HG03095 (cell line): ENCODE data around the gene CBL.

ENCODE experiments used
- ATAC-seq: cut with Tn5 transposase; IDR thresholded peaks from one replicate; pipeline ENCODE4 v1.9.1; 2021; ENCODE audit warnings: moderate library complexity; ENCODE audit not compliant: unreplicated experiment

CBL gene

DNA sequence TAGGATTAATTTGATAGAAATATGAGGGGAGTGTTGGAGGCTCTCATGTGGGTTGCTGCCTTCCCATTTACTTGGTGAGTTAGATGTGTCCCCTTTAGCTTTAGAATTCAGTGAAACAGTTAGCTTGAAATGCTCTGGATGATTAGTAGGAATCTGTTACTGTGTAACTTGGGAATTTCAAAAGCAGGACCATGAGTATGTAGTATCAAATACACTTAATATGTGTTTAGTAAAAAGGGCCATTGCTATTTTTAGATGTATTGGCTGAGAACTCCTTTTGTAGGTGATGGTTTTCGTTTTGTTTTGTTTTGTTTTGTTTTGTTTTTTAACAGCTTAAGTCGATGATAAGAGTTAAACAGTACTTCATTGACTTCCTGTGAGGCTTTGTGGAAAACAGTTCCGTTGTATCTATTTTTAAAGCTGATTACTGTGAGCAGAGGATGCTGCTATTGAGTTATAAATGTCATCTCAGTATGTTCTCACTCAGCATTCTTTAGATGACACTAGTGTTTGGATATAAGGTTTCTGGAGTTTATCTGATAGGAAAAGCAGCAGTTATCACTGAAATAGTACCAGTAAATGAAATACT is 57.3 kb downstream of the CBL start:
- no peak for ATAC-seq

GRCh38 chr11:119266063-119266462 is 59.9 kb downstream of the CBL start:
- ATAC-seq, result no peak

DNA sequence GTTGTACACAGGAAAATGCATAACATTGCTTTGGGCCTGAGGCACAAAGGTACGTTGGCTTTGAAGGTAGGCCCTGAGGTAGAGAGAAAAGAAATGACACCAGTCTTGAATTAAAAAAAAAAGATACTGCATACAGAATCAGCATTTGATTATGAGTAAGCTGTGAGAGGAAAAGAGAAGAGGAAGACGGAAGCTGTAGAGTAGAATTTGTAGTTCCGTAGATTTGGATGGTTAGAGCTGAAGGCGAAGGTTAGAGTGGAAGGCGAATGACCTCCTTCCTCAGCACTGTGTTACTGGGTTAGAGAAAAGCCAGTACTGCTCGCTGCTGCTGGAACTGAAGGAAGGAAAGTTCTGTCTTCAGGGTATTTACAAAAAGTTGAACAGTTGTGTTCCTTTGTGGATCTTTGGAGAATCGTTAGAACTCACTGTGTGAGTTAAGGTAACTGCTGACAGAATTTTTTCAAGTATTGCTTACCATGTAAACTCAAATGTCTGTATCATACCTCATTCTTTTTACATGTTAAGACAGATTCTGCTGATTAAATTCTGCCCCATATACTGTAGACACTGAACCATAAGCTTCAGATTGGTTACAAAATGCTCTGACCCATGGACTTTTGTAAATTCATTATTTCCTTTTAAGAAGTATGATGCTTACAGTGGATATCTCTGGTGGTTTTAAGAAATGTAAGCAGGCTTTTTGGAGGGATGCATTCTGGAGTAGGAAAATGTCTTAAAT is 60.5 kb downstream of the CBL start:
- ATAC-seq, result no peak

DNA sequence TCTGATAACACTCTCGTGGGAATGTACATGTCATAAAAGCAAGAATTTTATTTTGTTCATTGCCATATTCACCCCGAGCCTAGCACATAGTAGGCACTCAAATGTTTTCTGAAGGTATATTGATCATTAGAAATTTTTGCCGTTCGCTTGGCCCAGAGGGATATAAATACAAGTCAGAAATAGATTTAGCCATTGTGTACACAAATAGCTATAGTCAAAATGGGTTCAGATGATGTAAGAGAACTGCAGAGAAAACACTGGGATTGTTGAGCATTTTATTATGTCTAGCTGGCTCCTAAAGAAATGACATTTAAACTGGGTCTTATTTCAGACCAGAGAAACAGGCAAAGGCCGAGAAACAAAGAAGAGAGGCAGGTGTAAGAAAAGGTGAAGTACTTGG is 61.5 kb downstream of the CBL start:
- ATAC-seq, result no peak

DNA sequence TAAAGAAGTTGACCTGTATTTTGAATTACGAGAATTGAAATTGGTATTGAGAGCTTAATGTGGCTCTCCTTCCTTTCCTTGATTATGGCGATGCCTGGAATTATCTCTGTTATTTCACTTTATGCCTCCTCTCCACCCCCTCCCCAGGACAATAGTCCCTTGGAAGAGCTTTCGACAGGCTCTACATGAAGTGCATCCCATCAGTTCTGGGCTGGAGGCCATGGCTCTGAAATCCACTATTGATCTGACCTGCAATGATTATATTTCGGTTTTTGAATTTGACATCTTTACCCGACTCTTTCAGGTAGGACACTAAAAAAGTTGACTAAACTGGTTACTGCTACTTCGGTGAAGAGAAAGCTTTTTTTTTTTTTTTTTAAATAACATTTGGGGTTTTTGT is 67.6 kb downstream of the CBL start:
- no peak for ATAC-seq

DNA sequence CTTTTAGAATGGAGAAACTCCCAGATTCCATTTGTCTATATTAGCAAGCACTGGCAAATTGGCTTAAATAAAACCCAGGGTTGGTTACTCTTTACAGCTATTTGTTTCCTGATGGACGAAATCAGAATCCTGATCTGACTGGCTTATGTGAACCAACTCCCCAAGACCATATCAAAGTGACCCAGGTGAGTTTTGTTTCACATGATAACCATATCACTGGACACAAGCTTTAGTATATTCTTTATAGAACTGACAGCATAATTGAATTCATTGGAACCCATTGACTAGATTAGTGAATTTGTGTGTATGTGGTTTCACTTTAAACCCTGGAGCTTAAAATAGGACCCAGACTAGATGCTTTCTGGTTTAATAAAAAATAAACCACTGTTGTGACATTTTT is 71.5 kb downstream of the CBL start:
- ATAC-seq, result no peak

- ATAC-seq, result no peak
Measured at GRCh38 chr11:119282495-119282894, 76.4 kb downstream of the CBL start.

DNA sequence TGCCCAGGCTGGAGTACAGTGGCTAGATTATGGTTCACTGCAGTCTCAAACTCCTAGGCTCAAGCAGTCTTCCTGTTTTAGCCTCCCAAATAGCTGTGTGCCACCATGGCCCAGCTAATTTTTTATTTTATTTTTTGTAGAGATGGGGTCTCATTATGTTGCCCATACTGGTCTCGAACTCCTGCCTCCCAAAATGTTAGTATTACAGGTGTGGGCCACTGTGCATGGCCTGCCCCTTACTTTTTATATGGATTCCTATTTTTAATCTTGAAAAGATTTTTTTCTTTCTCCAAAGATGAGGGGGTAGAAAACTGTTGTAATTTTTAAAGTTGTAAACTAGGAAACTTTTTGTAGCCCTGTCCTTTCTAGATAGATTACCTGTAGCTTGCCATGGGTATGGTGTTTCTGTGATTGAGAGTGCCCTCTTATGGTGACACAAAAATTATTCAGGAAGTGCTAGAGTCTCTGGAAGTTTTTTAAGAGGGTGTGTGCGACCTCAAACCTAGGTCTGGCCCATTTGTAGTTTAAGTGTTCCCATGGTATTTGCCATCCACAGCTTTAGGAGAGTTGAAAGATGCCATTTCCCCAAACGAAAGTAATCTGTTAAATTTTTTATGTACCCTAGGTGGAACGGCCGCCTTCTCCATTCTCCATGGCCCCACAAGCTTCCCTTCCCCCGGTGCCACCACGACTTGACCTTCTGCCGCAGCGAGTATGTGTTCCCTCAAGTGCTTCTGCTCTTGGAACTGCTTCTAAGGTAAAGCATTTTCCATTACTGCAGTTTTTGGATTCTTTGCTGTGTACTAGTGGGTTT is 78.4 kb downstream of the CBL start:
- no peak for ATAC-seq

- no peak for ATAC-seq
Measured at GRCh38 chr11:119285431-119285830, 79.3 kb downstream of the CBL start.

- ATAC-seq, result no peak
Measured at GRCh38 chr11:119288219-119288618, 82.1 kb downstream of the CBL start.

DNA sequence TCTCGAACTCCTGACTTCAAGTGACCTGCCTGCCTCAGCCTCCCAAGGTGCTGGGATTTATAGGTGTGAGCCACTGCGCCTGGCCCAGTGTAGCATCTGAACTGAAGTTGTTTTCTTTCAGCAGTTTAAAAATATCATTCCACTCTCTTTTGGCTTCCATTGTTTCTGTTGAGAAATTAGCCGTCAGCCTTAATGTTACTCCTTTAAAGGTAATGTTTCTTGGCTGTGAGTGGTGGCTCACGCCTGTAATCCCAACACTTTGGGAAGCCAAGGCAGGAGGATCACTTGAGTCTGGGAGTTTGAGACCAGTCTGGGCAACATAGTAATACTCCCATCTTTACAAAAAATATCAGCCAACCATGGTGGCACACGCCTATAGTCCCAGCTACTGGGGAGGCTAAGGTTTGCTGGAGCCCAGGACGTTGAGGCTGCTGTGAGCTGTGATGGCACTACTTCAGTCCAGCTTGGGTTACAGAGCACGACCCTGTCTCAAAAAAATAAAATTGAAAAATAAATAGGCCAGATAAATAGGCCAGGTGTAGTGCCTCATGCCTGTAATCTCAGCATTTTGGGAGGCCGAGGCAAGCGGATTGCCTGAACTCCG is 84.9 kb downstream of the CBL start:
- ATAC-seq, result no peak

- no peak for ATAC-seq
Measured at GRCh38 chr11:119293461-119293860, 87.3 kb downstream of the CBL start.

- no peak for ATAC-seq
Measured at GRCh38 chr11:119295178-119295577, 89.0 kb downstream of the CBL start.

DNA sequence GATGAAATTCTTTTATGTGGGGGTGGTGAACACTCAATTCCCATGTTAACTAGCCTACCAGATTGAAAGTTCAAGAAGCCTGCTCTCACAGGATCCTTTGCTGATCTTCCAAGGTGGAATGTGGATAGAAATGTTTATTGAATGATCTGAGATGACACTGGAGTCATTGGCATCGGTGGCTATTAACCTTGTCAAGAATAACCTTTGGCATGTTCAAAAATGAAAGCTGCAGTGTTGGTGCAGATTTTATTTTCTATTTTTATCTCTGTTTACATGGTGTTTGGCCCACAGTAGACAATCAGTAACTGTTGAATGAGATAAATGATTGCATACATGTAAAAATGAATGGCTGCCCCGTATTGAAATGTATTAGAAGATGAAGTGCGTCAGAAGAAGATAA is 91.8 kb downstream of the CBL start:
- ATAC-seq, result no peak

GRCh38 chr11:119298726-119299125 is 92.6 kb downstream of the CBL start:
- ATAC-seq, result no peak

GRCh38 chr11:119299416-119299815 is 93.3 kb downstream of the CBL start:
- ATAC-seq, result no peak

- ATAC-seq, result no peak
Measured at GRCh38 chr11:119300198-119300964, 94.2 kb downstream of the CBL start.

GRCh38 chr11:119303227-119303718 is 97.1 kb downstream of the CBL start:
- no peak for ATAC-seq

DNA sequence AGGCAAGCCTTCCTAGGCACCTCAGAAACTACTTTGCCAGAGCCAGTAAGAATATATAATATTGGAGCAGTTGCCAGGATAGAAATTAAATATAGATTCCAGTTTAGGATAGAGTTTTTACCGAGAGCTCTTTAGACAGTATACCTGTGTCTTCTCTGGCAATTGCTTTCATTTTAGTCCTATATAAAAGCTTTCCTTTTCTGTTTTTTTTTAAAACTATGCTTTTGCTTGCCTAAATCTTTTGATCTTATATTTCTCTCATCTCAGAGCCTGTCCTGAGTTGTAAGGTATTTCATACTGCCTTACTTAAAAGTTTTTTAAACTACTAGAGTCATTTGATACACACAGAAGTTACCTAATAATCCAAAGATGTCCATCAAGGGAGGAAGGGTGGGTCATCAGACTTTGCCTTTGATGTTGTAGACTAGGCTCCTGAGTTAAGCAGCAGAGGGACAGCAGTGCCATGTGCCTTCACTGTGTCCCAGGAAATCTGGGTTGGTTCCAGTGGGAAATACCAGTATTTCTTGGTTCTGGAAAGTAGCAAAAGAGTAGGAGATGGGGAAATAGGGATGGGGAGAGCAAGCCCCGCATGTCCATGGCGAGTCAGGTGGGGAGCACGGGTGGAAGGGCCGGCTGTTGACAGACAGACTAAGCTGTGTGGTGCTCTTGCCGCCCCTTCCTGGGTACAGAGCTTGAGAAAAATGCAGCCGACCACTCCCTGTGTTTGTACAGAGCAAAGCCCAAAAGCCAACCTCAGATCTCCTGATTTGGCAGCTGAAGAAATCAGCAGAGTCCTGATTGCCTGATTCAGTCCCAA is 99.6 kb downstream of the CBL start:
- ATAC-seq, result no peak

GRCh38 chr11:119306373-119306890 is 100.3 kb downstream of the CBL start:
- ATAC-seq, result no peak
